GM21515 (cell line): ENCODE results near the gene KIAA1958.

Source experiments
- ATAC-seq: cut with Tn5 transposase; IDR thresholded peaks from one replicate; pipeline ENCODE4 v1.9.1; 2021; ENCODE audit not compliant: unreplicated experiment

Gene KIAA1958

DNA sequence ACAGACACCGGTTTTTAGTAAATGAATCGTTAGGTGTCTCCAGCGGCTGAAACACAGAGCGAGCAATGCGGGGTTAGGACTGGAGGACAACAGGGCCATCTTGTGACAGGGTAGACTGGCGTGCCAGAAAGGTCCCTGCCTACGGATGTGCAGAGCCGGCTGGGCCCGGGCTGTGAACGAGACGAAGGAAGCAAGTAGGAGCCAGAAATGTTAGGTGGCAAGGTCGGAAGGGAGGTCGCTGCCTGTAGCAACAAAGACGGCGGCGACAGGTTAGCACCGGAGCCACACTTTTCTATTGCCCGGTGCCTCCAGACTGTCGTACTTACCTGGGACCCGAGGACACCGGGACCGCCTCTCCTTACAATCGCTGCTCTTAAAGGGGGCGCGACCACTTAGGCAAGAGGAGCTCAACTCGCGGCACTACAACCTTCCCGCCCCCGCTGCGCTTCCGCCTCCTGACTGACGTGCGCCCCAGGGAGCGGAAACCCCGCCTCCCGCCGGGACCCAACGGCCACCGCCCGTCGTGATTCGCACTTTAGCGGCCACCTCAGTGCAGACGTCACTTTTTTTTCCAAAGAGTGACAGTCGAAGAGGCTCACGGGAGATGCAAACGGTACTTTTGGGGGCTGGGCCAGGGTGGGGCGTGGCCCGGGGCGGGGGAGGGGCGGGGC is 231.2 kb downstream of the KIAA1958 start, which contains the start of gene INIP:
TSS of gene INIP (minus strand) at position 457 of the 671 bp plus-strand sequence. CDS start 1,632 bp downstream, outside the sequence.
- peak; percentile 96 for ATAC-seq
